Psoas muscle (tissue), 8 donors: Measurements from ENCODE around the gene NUAK2. TPM values are rescaled to one million over a fixed set of nuclear protein-coding genes. Genes with fewer than 3 reads are reported as not detected.

ENCODE experiments used
- ATAC-seq, 4 donors: fragments of 200-7000 bp; cut with Tn5 transposase; one replicate each; pipeline ENCODE4 v1.9.1; 2020; ENCODE audit warnings: moderate library complexity in 3 of 4, mild to moderate bottlenecking in 2 of 4
- DNase-seq, 2 donors: peaks; one replicate each; pipeline ENCODE4 v3.0.0-alpha.2; 2020
- H3K27ac ChIP-seq: fragments of 200-600 bp; one replicate; pipeline ENCODE4 v1.8.0; 2022
- H3K27me3 ChIP-seq, 3 donors: fragments of 200-600 bp in 1 of 3; one replicate each; pipeline versions ENCODE4 v1.6.1 to v1.8.0; 2013 to 2022; ENCODE audit warnings: low read length in 2 of 3, mild to moderate bottlenecking in 2 of 3, moderate library complexity in 1 of 3; ENCODE audit not compliant: insufficient read depth in 3 of 3
- H3K36me3 ChIP-seq, 2 donors: fragments of 200-600 bp in 1 of 2; one replicate each; pipeline versions ENCODE4 v1.6.1 to v1.8.0; 2013 to 2022; ENCODE audit warnings: low read depth in 1 of 2, mild to moderate bottlenecking in 1 of 2, moderate library complexity in 1 of 2; ENCODE audit not compliant: insufficient read depth in 1 of 2
- H3K4me1 ChIP-seq: fragments of 200-600 bp; one replicate; pipeline ENCODE4 v1.8.0; 2022
- H3K4me3 ChIP-seq: fragments of 200-600 bp; one replicate; pipeline ENCODE4 v1.8.0; 2022; ENCODE audit warnings: mild to moderate bottlenecking
- H3K9me3 ChIP-seq: fragments of 200-600 bp; one replicate; pipeline ENCODE4 v1.8.0; 2022
- CTCF ChIP-seq: fragments of 200-600 bp; IDR thresholded peaks from one replicate; pipeline ENCODE4 v1.8.0; 2022; ENCODE audit warnings: antibody characterized with exemption
- WGBS, 3 donors: extraction: QIAGEN DNeasy Blood & Tissue Kit; methylation state at CpG; one replicate each; pipeline versions ENCODE4 v1.1.6 to v1.1.7; 2013; 5-methylcytosine and 5-hydroxymethylcytosine counted together
- intact Hi-C, 2 donors: fragments of 100-400 bp; cut with DNase I; formaldehyde crosslinking; loops; one replicate each; pipeline versions ENCODE4 v1.11.0 to v1.14.2; 2022
- polyA plus RNA-seq, 3 donors: library from polyadenylated mRNA; stranded (reverse); fragments of 200-250 nt; gene quantifications; one replicate each; pipeline ENCODE4 v1.2.3, GENCODE V29; 2013
- total RNA-seq, 4 donors: library from RNA; stranded (reverse); fragmentation: NEBNext Ultra II Directional in 2 of 4; extraction: Animal tissue kit (Norgen Biotek cat#: 25700) in 2 of 4; gene quantifications; one replicate each; pipeline versions ENCODE4 v1.2.1 to v1.2.4, GENCODE V29; 2021 to 2023
- donor health status: healthy with polysubstance abuse.
- donor health status: DM: no; HTN: no; CAD: no; lungs with moderate emphysema.
- donor health status: Bipolar disorder and iron deficiency.
- donor health status: healthy.
- donor health status: DM: yes; HTN: yes; CAD: no.
- donor health status: DM: no; HTN: no; CAD: no.
- donor health status: DM: no; HTN: no; CAD: no.
- donor health status: DM: yes; HTN: yes; CAD: no.

The NUAK2 gene
- total and polyA plus RNA-seq, 7 donors = 0.20 to 1.3 (median 0.55) TPM

GRCh38 chr1:205312866-205313562, 8.5 kb downstream of the NUAK2 start:
- ATAC-seq (no peak), DNase-seq (no peak)
- Histone ChIP-seq H3K36me3 (peaks cover 0 to 35% of the 10 kb centered on the region in 2 donors), H3K9me3 (no peaks in the 10 kb centered on the region), H3K27me3 (no peaks in the 10 kb centered on the region), H3K4me1 (peaks cover 44% of the 10 kb centered on the region), H3K27ac (peak overlapping the region; percentile 67), H3K4me3 (peak overlapping the region; percentile 29)
- 65 to 74% (median 69%) methylated on average over 10 of the region's 10 CpGs for WGBS, 3 donors
- intact Hi-C loops = no loop called here
- TF ChIP-seq CTCF = no peak

GRCh38 chr1:205310976-205311704, 10.4 kb downstream of the NUAK2 start:
- ATAC-seq = peak in 1 of 4 donors; percentile 23
- WGBS, 3 donors = 89 to 97% (median 96%) methylated on average over 8 of the region's 8 CpGs
- Histone ChIP-seq H3K4me3 (no peak overlapping the region), H3K4me1 (peaks cover 25% of the 10 kb centered on the region), H3K9me3 (no peaks in the 10 kb centered on the region), H3K27ac (no peak overlapping the region), H3K36me3 (peaks cover 0 to 54% of the 10 kb centered on the region in 2 donors), H3K27me3 (no peaks in the 10 kb centered on the region)
- DNase-seq = no peak
- no peak for TF ChIP-seq CTCF
- intact Hi-C loops = no loop called here

- whole genome bisulfite sequencing, 3 donors = 63 to 80% (median 67%) methylated on average over 1 of the region's 1 CpG
- ATAC-seq (no peak), DNase-seq (no peak)
- H3K36me3 ChIP-seq = peaks cover 2 to 68% of the 10 kb centered on the region in 2 donors
- no peak overlapping the region for H3K4me3 ChIP-seq
- intact Hi-C loops = no loop called here
- TF ChIP-seq CTCF = no peak
- no peaks in the 10 kb centered on the region for H3K9me3 ChIP-seq
- H3K27ac ChIP-seq = no peak overlapping the region
- no peaks in the 10 kb centered on the region for H3K27me3 ChIP-seq
- peaks cover 12% of the 10 kb centered on the region for H3K4me1 ChIP-seq
Measured at GRCh38 chr1:205309741-205310140, 11.8 kb downstream of the NUAK2 start.

GRCh38 chr1:205306929-205307566, 14.5 kb downstream of the NUAK2 start:
- WGBS, 3 donors = 79 to 93% (median 88%) methylated on average over 6 to 7 of the region's 7 CpGs
- ATAC-seq = no peak
- no peak overlapping the region for H3K4me3 ChIP-seq

More at GRCh38 chr1:205306929-205307566, 14.5 kb downstream of the NUAK2 start:
- H3K27me3 ChIP-seq = no peaks in the 10 kb centered on the region
- H3K36me3 ChIP-seq = peaks cover 2 to 88% of the 10 kb centered on the region in 2 donors
- intact Hi-C loops = no loop called here
- H3K27ac ChIP-seq = no peak overlapping the region
- no peak for TF ChIP-seq CTCF
- no peaks in the 10 kb centered on the region for H3K4me1 ChIP-seq
- no peaks in the 10 kb centered on the region for H3K9me3 ChIP-seq
- DNase-seq = no peak
